GM18499 (cell line): Measurements from ENCODE around the gene ADAM8.
"Not testable (repeated sequence)": the region's sequence is repeated elsewhere in the genome, so short reads cannot be mapped to it uniquely, and the experiment has no call there.

ENCODE experiments used
- ATAC-seq: cut with Tn5 transposase; IDR thresholded peaks from one replicate; pipeline ENCODE4 v1.9.1; 2021; ENCODE audit warnings: moderate number of reproducible peaks; ENCODE audit not compliant: insufficient read depth, unreplicated experiment

The ADAM8 gene

DNA sequence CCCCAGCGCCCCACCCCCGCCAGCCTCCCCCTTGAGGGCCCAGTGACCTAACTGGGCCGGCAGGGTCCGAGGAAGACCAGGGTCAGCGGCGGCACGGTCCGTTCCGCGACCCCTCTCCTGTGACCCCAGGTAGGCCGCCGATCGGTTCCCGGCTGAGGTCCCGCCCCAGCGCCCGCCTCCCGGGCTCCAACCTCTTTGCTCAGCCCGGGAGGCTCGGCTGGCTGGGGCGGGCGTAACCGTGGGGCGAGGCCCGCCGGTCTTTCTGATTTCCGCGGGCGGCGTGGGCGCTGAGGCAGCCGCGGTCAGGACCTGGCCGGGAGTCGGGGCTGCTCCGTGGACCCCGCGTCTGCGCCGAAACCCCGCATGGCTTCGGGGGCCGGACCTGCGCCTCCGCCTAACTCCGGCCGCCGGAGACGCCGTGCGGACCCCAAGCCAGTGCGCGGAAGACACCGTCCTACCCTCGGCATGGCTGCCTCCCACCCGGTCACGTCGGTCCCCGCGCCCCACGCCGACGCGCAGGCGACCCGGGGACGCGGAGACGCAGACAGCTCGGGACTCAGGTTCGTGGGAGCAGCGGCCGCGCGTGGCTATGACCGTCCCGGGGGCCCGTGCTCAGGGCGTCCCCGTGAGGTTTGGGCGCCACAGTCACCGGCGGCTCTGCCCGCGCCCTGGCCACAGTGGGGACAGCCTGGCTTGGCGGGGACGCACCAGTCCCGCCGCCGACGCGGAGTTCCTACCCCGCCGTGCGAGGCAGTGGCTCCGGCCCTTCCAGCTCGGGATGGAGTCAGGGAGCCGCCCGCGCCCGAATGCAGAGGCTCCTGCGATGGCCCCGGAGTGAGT is 40.0 kb downstream of the ADAM8 start:
- no peak for ATAC-seq

DNA sequence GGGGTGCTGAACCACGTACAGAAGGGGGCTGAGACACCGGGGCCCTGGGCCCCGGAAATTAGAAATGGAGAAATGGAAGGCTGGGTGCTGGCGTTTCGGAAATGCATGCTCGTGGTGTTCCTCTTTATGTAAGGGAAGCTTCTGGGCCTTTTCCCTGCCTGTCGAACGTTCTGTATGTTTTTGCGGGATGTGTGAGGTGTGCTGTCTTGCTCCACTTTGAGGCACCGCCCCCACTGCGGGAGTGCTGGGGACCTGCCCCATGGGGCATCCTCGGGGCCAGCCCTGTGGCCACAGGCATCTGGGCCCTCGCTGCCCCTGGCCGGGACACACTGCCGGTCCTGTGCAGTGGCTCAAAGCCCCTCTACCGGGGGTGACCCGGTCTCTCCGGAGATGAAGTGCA is 40.7 kb downstream of the ADAM8 start:
- no peak for ATAC-seq

DNA sequence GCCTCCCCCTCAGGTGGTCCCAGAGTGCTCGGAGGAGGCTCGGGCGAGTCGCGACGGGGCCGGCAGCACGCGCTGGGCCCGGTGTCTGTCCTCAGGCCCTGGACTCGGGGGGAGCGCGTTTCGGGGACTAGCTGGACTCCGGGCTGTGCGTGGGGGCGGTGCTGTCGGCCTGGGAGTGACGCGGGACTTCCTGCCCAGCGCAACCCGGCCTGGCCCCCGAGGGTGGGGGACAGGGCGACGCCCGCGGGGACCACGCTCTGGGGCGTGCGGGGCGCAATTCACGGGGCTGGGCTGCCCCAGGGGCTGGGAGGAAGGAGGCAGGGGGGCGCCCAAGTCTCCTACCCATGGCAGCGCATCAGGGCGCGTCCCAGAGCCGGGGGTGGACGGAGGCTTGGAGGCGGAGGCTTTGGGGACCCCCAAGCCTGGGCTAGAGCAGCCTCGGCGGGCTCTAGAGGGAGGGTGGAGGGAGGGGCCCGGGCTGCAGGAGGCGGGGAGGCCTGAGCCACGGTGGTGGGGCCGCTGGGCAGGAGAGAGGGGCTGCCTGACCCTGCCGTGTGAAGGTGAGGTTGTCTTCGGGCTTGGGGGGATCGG is 41.3 kb downstream of the ADAM8 start:
- ATAC-seq: no peak

DNA sequence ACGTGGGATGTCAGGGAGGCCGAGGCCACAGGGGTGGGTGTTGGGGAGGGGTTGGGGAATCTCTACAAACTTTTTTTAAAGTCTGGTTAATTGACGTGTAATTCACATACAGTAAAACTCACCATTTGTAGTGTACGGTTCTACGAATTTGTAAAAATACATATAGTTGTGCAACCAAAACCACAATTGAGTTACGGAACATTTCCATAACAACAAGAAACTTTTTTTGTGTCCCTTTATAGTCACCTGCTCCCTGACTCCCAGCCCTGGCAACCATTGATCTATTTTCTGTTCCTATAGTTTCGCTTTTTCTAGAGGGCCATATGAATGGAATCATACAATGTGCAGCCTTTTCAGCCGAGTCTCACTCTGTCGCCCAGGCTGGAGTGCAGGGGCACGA is 41.9 kb downstream of the ADAM8 start:
- ATAC-seq: not testable (repeated sequence)

DNA sequence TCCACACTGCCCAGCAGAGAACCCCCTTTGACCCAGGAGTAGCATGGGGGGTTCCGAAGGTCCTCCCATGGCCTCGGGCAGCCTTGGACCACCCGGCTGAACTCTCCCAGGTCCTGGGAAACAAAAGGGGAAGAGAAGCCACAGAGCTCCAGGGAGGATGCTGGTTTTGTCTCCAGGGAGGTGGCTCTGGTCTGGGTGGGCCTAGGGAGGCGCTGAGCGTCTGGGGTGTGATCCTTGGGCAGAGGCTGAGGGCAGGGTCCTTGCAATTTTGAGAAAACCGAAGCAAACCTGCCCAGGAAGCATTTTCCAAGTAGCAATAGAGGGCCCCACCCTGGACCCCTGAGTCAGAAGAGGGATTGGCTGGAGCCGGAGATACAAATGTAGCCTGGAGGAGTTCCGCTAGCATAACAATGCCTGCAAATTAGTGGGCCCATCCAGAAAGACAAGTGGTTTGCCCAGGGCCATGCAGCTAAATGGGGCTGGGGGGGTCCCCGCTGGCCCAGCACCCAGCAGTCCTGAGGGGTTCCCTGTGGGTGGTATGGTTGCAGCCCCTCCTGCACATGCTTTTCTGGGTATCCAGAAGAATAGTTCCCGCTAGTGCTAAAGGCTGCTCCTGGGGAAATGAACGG is 44.6 kb downstream of the ADAM8 start:
- no peak for ATAC-seq

- no peak for ATAC-seq
Measured at GRCh38 chr10:133231244-133231945, 45.3 kb downstream of the ADAM8 start.

DNA sequence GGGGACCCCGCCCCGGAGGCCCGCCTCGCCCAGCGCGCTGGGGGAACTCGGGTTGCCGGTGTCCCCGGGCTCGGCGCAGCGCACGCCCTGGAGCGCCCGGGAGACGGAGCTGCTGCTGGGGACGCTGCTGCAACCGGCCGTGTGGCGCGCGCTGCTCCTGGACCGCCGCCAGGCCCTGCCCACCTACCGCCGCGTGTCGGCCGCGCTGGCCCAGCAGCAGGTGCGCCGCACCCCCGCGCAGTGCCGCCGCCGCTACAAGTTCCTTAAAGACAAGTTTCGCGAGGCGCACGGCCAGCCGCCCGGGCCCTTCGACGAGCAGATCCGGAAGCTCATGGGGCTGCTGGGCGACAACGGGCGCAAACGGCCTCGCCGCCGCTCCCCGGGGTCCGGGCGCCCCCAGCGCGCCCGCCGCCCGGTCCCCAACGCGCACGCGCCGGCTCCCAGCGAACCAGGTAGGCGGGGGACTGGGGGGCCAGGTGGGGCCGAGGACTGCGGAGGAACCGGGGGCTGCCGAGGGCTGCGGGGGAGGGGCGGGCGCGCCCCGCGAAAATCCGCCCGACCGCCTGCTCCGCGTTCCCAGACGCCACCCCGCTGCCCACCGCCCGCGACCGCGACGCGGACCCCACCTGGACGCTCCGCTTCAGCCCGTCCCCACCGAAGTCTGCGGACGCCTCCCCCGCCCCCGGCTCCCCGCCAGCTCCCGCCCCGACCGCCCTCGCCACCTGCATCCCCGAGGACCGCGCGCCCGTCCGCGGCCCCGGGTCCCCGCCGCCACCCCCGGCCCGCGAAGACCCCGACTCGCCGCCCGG is 46.1 kb downstream of the ADAM8 start:
- ATAC-seq: no peak

- ATAC-seq: no peak
Measured at GRCh38 chr10:133230044-133230361, 46.7 kb downstream of the ADAM8 start, which contains the start of gene UTF1. TSS of gene UTF1 (plus strand) at chr10:133230217. CDS start at chr10:133230289, 72 bp downstream.

GRCh38 chr10:133229265-133230043 is 47.2 kb downstream of the ADAM8 start:
- no peak for ATAC-seq

DNA sequence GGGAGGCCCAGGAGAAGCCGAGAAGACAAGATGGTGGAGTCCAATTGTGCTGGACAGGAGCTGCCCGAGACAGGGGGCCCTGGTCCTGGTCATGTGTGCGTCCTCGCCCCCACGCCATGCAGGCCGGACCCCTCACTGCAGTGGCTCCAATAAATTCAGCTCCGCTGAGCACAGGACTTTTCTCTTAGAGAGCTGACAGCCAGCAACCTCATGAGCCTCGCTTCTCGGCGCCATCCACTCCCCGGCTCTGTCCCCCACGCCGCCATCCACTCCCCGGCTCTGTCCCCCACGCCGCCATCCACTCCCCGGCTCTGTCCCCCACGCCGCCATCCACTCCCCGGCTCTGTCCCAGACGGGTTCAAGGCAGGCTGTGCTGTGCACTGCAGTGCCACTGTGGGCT is 49.4 kb downstream of the ADAM8 start:
- ATAC-seq: no peak

- no peak for ATAC-seq
Measured at GRCh38 chr10:133226251-133226808, 50.3 kb downstream of the ADAM8 start.

GRCh38 chr10:133225707-133226191 is 50.9 kb downstream of the ADAM8 start:
- no peak for ATAC-seq

GRCh38 chr10:133224756-133225372 is 51.8 kb downstream of the ADAM8 start:
- no peak for ATAC-seq

DNA sequence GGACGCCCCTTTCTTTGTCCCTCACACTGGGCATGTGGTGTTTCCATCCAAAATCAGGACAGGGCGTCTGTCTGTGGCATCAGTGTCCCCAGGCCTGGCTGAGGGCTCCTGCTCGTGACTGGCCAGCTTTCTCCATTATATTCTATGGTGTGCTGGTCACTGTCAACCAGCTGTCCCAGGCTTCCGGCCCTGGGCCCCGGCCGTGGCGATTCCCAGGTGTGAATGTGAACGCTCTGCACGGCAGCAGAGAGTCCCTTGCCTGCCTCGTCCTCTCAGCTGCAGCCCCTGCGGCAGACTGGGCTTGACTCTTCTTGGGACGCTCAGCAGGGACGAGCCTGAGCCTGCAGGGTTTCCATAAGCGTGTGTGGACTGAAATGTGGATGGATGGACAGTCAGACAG is 52.6 kb downstream of the ADAM8 start:
- ATAC-seq: no peak

DNA sequence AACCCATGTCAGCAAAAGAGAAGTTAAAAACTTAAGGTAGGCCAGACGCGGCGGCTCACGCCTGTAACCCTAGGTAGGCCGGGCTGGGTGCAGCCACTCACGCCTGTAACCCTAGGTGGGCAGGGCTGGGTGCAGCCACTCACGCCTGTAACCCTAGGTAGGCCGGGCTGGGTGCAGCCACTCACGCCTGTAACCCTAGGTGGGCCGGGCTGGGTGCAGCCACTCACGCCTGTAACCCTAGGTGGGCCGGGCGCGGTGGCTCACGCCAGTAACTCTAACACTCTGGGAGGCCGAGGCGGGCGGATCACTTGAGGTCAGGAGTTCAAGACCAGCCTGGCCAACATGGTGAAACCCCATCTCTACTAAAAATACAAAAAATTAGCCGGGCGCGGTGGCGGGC is 54.9 kb downstream of the ADAM8 start:
- not testable (repeated sequence) for ATAC-seq

DNA sequence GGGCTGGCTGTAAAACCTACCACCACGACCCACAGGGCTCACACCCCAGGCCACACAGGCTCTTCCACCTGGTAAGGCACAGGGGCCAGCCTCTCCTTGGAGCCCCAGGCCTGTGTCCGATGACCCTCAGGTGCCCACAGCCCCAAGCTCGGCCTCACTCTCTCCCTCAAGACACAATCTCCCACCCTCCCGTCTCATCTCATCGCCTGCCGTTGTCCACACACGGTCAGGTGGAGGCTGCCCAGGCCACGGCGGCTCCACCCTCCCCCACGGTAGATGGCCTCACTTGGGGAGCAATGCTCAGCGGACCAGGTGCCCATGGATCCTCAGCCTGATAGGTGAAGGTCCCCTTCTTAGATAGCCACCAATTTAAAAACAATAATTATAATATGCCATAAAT is 55.3 kb downstream of the ADAM8 start:
- ATAC-seq: no peak

DNA sequence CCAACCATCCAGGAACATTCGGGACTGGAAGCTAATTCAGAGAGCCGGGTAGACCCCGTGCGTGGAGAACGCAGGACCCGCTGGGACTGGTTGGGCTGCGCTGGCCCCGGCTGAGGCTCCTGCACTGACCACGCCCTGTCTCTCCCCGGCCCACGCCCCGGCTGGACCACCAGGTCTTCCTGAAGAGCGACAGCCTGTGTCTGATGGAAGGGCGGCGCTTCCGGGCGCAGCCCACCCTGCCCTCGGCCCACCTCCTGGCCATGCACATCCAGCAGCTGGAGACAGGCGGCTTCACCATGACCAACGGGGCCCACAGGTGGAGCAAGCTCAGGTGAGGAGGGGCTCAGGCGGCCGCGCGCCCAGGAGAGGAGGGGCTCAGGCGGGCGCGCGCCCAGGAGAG is 56.9 kb downstream of the ADAM8 start:
- no peak for ATAC-seq

DNA sequence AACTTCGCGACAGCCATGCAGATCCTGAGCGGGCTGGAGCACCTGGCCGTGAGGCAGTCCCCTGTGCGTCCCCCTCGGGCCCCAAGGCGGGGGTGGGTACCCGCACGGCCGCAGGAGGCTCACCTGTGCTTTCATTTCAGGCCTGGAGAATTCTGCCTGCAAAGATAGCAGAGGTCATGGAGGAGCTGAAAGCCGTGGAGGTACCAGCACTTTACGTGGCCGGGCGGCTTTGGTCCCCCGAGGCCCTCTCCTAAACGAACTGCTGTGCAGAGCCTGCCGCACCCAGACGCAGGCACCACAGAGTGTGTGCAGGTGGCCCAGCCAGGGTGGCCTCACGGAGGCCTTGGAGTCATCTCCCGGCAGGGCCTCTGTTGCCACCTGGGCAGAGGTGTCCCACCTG is 57.8 kb downstream of the ADAM8 start:
- ATAC-seq: no peak
